HEK293T (cell line): Measurements from ENCODE around the gene TUBB1.
"Not testable (repeated sequence)": the region's sequence is repeated elsewhere in the genome, so short reads cannot be mapped to it uniquely, and the experiment has no call there.

Source experiments
- ARNT ChIP-seq: fragments of 450-650 bp; IDR thresholded peaks from 2 replicates; pipeline ENCODE4 v1.6.1; 2017; ENCODE audit warnings: mild to moderate bottlenecking
- BHLHE40 ChIP-seq: fragments of 450-650 bp; IDR thresholded peaks from 2 replicates; pipeline ENCODE4 v1.6.1; 2016; ENCODE audit warnings: mild to moderate bottlenecking, moderate library complexity, borderline replicate concordance
- CTBP1 ChIP-seq: fragments of 450-650 bp; IDR thresholded peaks from 2 replicates; pipeline ENCODE4 v1.6.1; 2016; ENCODE audit warnings: borderline replicate concordance
- ELF4 ChIP-seq: fragments of 450-650 bp; IDR thresholded peaks from 2 replicates; pipeline ENCODE4 v1.6.1; 2017; ENCODE audit warnings: antibody characterized with exemption
- FOXA1 ChIP-seq: fragments of 450-650 bp; IDR thresholded peaks from 2 replicates; pipeline ENCODE4 v1.6.1; 2016; ENCODE audit warnings: mild to moderate bottlenecking
- FOXM1 ChIP-seq: fragments of 450-650 bp; IDR thresholded peaks from 2 replicates; pipeline ENCODE4 v1.6.1; 2017; ENCODE audit warnings: mild to moderate bottlenecking, borderline replicate concordance
- HDGF ChIP-seq: fragments of 450-650 bp; IDR thresholded peaks from 2 replicates; pipeline ENCODE4 v1.6.1; 2017; ENCODE audit warnings: antibody characterized with exemption, borderline replicate concordance
- NFRKB ChIP-seq: fragments of 450-650 bp; IDR thresholded peaks from 2 replicates; pipeline ENCODE4 v1.6.1; 2016; ENCODE audit warnings: mild to moderate bottlenecking, moderate library complexity
- SP1 ChIP-seq: fragments of 450-650 bp; IDR thresholded peaks from 2 replicates; pipeline ENCODE4 v1.6.1; 2017
- SUZ12 ChIP-seq: fragments of 450-650 bp; IDR thresholded peaks from 2 replicates; pipeline ENCODE4 v1.6.1; 2016; ENCODE audit warnings: mild to moderate bottlenecking
- TARDBP ChIP-seq: fragments of 450-650 bp; IDR thresholded peaks from 2 replicates; pipeline ENCODE4 v1.6.1; 2016
- ZNF384 ChIP-seq: fragments of 450-650 bp; IDR thresholded peaks from 2 replicates; pipeline ENCODE4 v1.6.1; 2016

GRCh38 chr20:59011874-59012157, 7.4 kb upstream of the TUBB1 start:
- TF ChIP-seq CTBP1, FOXM1, NFRKB, TARDBP, ELF4, BHLHE40, ARNT, SUZ12, FOXA1, ZNF384, SP1, HDGF: not testable (repeated sequence)
